HG03378 (cell line): ENCODE measurements around the gene MMP11.

Source experiments
- ATAC-seq: cut with Tn5 transposase; IDR thresholded peaks from one replicate; pipeline ENCODE4 v1.9.1; 2021; ENCODE audit warnings: mild to moderate bottlenecking, moderate library complexity; ENCODE audit not compliant: unreplicated experiment

Gene MMP11

GRCh38 chr22:23780146-23780748 lies 7.6 kb downstream of the MMP11 start:
- no peak for ATAC-seq

GRCh38 chr22:23781065-23781464 lies 8.4 kb downstream of the MMP11 start:
- no peak for ATAC-seq

GRCh38 chr22:23781511-23782183 lies 9.0 kb downstream of the MMP11 start:
- no peak for ATAC-seq

GRCh38 chr22:23782252-23782651 lies 9.6 kb downstream of the MMP11 start:
- no peak for ATAC-seq

GRCh38 chr22:23782703-23783102 lies 10.1 kb downstream of the MMP11 start:
- no peak for ATAC-seq

- ATAC-seq = no peak
These were observed 10.9 kb downstream of the MMP11 start for GRCh38 chr22:23783265-23784150.

GRCh38 chr22:23784215-23784732 lies 11.6 kb downstream of the MMP11 start:
- ATAC-seq = no peak

- ATAC-seq = no peak
These were observed 13.6 kb downstream of the MMP11 start for GRCh38 chr22:23786261-23786710.

GRCh38 chr22:23786752-23787599 lies 14.3 kb downstream of the MMP11 start, which contains the start of gene SMARCB1:
TSS of gene SMARCB1 (plus strand) at chr22:23786966. CDS start at chr22:23787170, 204 bp downstream.
- ATAC-seq = no peak

- ATAC-seq = no peak
These were observed 14.9 kb downstream of the MMP11 start for GRCh38 chr22:23787600-23787896.

GRCh38 chr22:23787910-23788309 lies 15.3 kb downstream of the MMP11 start:
- no peak for ATAC-seq

GRCh38 chr22:23789121-23789520 lies 16.5 kb downstream of the MMP11 start:
- ATAC-seq = no peak

- no peak for ATAC-seq
These were observed 17.0 kb downstream of the MMP11 start for GRCh38 chr22:23789638-23790037.

GRCh38 chr22:23790819-23791737 lies 18.4 kb downstream of the MMP11 start:
- no peak for ATAC-seq

- no peak for ATAC-seq
These were observed 19.3 kb downstream of the MMP11 start for GRCh38 chr22:23791738-23792645.

GRCh38 chr22:23793326-23793725 lies 20.7 kb downstream of the MMP11 start:
- ATAC-seq = no peak

GRCh38 chr22:23796461-23796860 lies 23.8 kb downstream of the MMP11 start:
- no peak for ATAC-seq
